Astrocyte (in vitro differentiated cells and primary cell): ENCODE results near the gene IRX1. TPM values are rescaled to one million over a fixed set of nuclear protein-coding genes. Genes with fewer than 3 reads are reported as not detected.

Experiments used
- DNase-seq: peaks from one replicate; pipeline ENCODE4 v3.0.0-alpha.2; 2010; ENCODE audit warnings: low read depth
- FAIRE-seq: peaks from 2 replicates; lab custom pipeline; 2011; peaks lifted over from hg19 to GRCh38; lab: Jason Lieb, UNC
- H2AFZ ChIP-seq: 2 replicates; pipeline ENCODE4 v1.6.0; 2012; ENCODE audit warnings: low read depth, low read length, inconsistent platforms
- H3K27ac ChIP-seq: 2 replicates; pipeline ENCODE4 v1.5.1; 2011; ENCODE audit warnings: low read depth, low read length, inconsistent platforms
- H3K27me3 ChIP-seq: 2 replicates; pipeline ENCODE4 v1.6.0; 2011; ENCODE audit warnings: low read length, inconsistent platforms; ENCODE audit not compliant: insufficient read depth
- H3K36me3 ChIP-seq: 2 replicates; pipeline ENCODE4 v1.5.1; 2011; ENCODE audit warnings: low read length, inconsistent platforms; ENCODE audit not compliant: insufficient read depth
- H3K4me1 ChIP-seq: 2 replicates; pipeline ENCODE4 v1.5.1; 2011; ENCODE audit warnings: low read length, inconsistent platforms; ENCODE audit not compliant: insufficient read depth
- H3K4me2 ChIP-seq: 2 replicates; pipeline ENCODE4 v1.6.0; 2012; ENCODE audit warnings: low read length, inconsistent platforms
- H3K4me3 ChIP-seq: 2 replicates; pipeline ENCODE4 v1.5.1; 2011; ENCODE audit warnings: low read depth, mild to moderate bottlenecking, low read length, inconsistent platforms; ENCODE audit not compliant: insufficient read depth
- H3K79me2 ChIP-seq: 2 replicates; pipeline ENCODE4 v1.6.0; 2012; ENCODE audit warnings: mild to moderate bottlenecking, low read length, inconsistent platforms; ENCODE audit not compliant: insufficient read depth
- H3K9ac ChIP-seq: 2 replicates; pipeline ENCODE4 v1.6.0; 2012; ENCODE audit warnings: mild to moderate bottlenecking, low read length, inconsistent platforms
- H3K9me3 ChIP-seq: 2 replicates; pipeline ENCODE4 v1.5.1; 2012; ENCODE audit warnings: low read depth, mild to moderate bottlenecking, low read length, inconsistent platforms; ENCODE audit not compliant: insufficient read depth
- H4K20me1 ChIP-seq: 2 replicates; pipeline ENCODE4 v1.6.0; 2012; ENCODE audit warnings: low read length, inconsistent platforms; ENCODE audit not compliant: insufficient read depth
- H3K27ac Mint-ChIP-seq: one replicate; pipeline ENCODE4 v1.8.0; 2021; ENCODE audit warnings: mild to moderate bottlenecking, mixed read lengths; ENCODE audit not compliant: unreplicated experiment
- H3K27me3 Mint-ChIP-seq: one replicate; pipeline ENCODE4 v1.8.0; 2021; ENCODE audit warnings: low read depth, mixed read lengths; ENCODE audit not compliant: unreplicated experiment
- H3K36me3 Mint-ChIP-seq: one replicate; pipeline ENCODE4 v1.8.0; 2021; ENCODE audit warnings: low read depth, mixed read lengths; ENCODE audit not compliant: unreplicated experiment
- H3K4me1 Mint-ChIP-seq: one replicate; pipeline ENCODE4 v1.8.0; 2021; ENCODE audit warnings: low read depth, mixed read lengths; ENCODE audit not compliant: unreplicated experiment
- H3K4me3 Mint-ChIP-seq: one replicate; pipeline ENCODE4 v1.8.0; 2021; ENCODE audit warnings: mild to moderate bottlenecking, moderate library complexity, mixed read lengths; ENCODE audit not compliant: unreplicated experiment
- H3K9me3 Mint-ChIP-seq: one replicate; pipeline ENCODE4 v1.8.0; 2021; ENCODE audit warnings: mild to moderate bottlenecking, mixed read lengths; ENCODE audit not compliant: unreplicated experiment
- CTCF ChIP-seq: IDR thresholded peaks from 2 replicates; pipeline ENCODE4 v1.5.1; 2011; ENCODE audit warnings: low read depth, mild to moderate bottlenecking, inconsistent platforms, low read length, moderate library complexity; ENCODE audit not compliant: insufficient read depth
- EZH2 ChIP-seq: IDR thresholded peaks from 2 replicates; pipeline ENCODE4 v1.6.1; 2012; ENCODE audit warnings: mild to moderate bottlenecking, low read length, inconsistent platforms; ENCODE audit not compliant: insufficient read depth
- total RNA-seq: library from RNA; stranded (reverse); gene quantifications from 2 replicates; pipeline ENCODE4 v1.2.1, GENCODE V29; 2021

IRX1 gene
- total RNA-seq, 1 donor from 2014 or later, result 0.52 TPM

GRCh38 chr5:3619579-3619978 is 23.9 kb downstream of the IRX1 start:
- Histone ChIP-seq H3K36me3 (no peaks in the 10 kb centered on the region), H3K9ac (no peak overlapping the region), H3K4me3 (no peak overlapping the region), H2AFZ (no peak overlapping the region), H4K20me1 (no peaks in the 10 kb centered on the region), H3K79me2 (no peaks in the 10 kb centered on the region), H3K27ac (no peak overlapping the region), H3K9me3 (no peaks in the 10 kb centered on the region), H3K27me3 (no peaks in the 10 kb centered on the region), H3K4me1 (peaks cover 4% of the 10 kb centered on the region), H3K4me2 (peak overlapping the region; percentile 6)
- Mint-ChIP-seq H3K4me1 (peaks cover 4% of the 10 kb centered on the region), H3K9me3 (peaks cover 4% of the 10 kb centered on the region), H3K36me3 (no peaks in the 10 kb centered on the region), H3K4me3 (no peak overlapping the region), H3K27me3 (peaks cover 28% of the 10 kb centered on the region), H3K27ac (no peak overlapping the region)
- DNase-seq (peak; percentile 22), FAIRE-seq (no peak)
- TF ChIP-seq EZH2, result no peak
- TF ChIP-seq CTCF, result no peak

- Histone ChIP-seq H2AFZ (no peak overlapping the region), H3K9me3 (no peaks in the 10 kb centered on the region), H3K4me1 (peaks cover 4% of the 10 kb centered on the region), H3K36me3 (no peaks in the 10 kb centered on the region), H3K27me3 (no peaks in the 10 kb centered on the region), H3K9ac (no peak overlapping the region), H3K4me2 (no peak overlapping the region), H3K4me3 (no peak overlapping the region), H3K79me2 (no peaks in the 10 kb centered on the region), H3K27ac (no peak overlapping the region), H4K20me1 (no peaks in the 10 kb centered on the region)
- Mint-ChIP-seq H3K4me1 (peaks cover 4% of the 10 kb centered on the region), H3K36me3 (no peaks in the 10 kb centered on the region), H3K4me3 (no peak overlapping the region), H3K27me3 (peaks cover 13% of the 10 kb centered on the region), H3K9me3 (peaks cover 5% of the 10 kb centered on the region), H3K27ac (no peak overlapping the region)
- FAIRE-seq (no peak), DNase-seq (no peak)
- TF ChIP-seq EZH2 (no peak), CTCF (no peak)
These were observed 27.3 kb downstream of the IRX1 start for GRCh38 chr5:3622961-3623360.

DNA sequence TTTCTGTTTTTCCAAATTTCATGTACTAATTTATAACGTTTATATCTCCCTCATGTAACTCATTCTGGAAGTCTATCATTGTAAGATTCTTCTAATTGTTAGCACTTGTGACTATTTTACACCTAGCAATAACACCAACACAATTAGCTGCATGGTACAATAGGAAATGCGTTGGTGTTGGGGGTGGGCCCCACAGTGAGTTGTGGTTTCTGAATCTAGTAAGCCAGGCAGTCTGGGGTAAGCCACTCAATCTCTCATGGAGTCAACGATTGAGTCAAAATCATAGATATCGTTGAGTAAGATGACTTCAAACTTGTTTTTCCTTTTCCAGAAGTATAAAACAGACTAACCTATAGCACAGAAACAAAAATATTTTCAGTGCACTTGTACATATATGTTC is 30.0 kb downstream of the IRX1 start:
- Histone ChIP-seq H3K27ac (no peak overlapping the region), H3K4me2 (no peak overlapping the region), H3K9ac (no peak overlapping the region), H3K79me2 (no peaks in the 10 kb centered on the region), H2AFZ (no peak overlapping the region), H4K20me1 (no peaks in the 10 kb centered on the region), H3K27me3 (no peaks in the 10 kb centered on the region), H3K9me3 (no peaks in the 10 kb centered on the region), H3K4me1 (no peaks in the 10 kb centered on the region), H3K36me3 (no peaks in the 10 kb centered on the region), H3K4me3 (no peak overlapping the region)
- TF ChIP-seq EZH2 (no peak), CTCF (no peak)
- FAIRE-seq (no peak), DNase-seq (no peak)
- no peaks in the 10 kb centered on the region for H3K4me1 Mint-ChIP-seq
- H3K4me3 Mint-ChIP-seq, result no peak overlapping the region
- H3K36me3 Mint-ChIP-seq, result no peaks in the 10 kb centered on the region
- peaks cover 6% of the 10 kb centered on the region for H3K9me3 Mint-ChIP-seq
- no peak overlapping the region for H3K27ac Mint-ChIP-seq
- H3K27me3 Mint-ChIP-seq, result peaks cover 25% of the 10 kb centered on the region
